BE2C (cell line): Measurements from ENCODE around the gene MARCHF3.

ENCODE experiments used
- DNase-seq: peaks from one replicate; pipeline ENCODE4 v3.0.0-alpha.2; 2020
- H3K27me3 ChIP-seq: fragments of 250-450 bp; sonication (Bioruptor Pico); 2 replicates; pipeline ENCODE4 v1.5.1; 2020; ENCODE audit warnings: mild to moderate bottlenecking
- H3K36me3 ChIP-seq: fragments of 250-450 bp; sonication (Bioruptor Pico); 2 replicates; pipeline ENCODE4 v1.5.1; 2020; ENCODE audit warnings: mild to moderate bottlenecking
- H3K4me1 ChIP-seq: fragments of 250-450 bp; sonication (Bioruptor Pico); 2 replicates; pipeline ENCODE4 v1.5.1; 2020
- H3K4me3 ChIP-seq: 2 replicates; pipeline ENCODE4 v1.5.1; 2011; ENCODE audit warnings: low read depth, low read length
- H3K9me3 ChIP-seq: fragments of 250-450 bp; sonication (Bioruptor Pico); 2 replicates; pipeline ENCODE4 v1.5.1; 2020
- CTCF ChIP-seq: IDR thresholded peaks from 2 replicates; pipeline ENCODE4 v1.5.1; 2012; ENCODE audit warnings: mild to moderate bottlenecking, low read depth, low read length

The MARCHF3 gene

GRCh38 chr5:126852841-126853271 lies 177.5 kb downstream of the MARCHF3 start:
- TF ChIP-seq CTCF: no peak
- no peaks in the 10 kb centered on the region for H3K4me1 ChIP-seq
- no peaks in the 10 kb centered on the region; the same call in 1 of the 2 replicates for H3K36me3 ChIP-seq
- no peaks in the 10 kb centered on the region for H3K27me3 ChIP-seq
- no peak overlapping the region for H3K4me3 ChIP-seq
- no peak for DNase-seq
- H3K9me3 ChIP-seq: no peaks in the 10 kb centered on the region

- Histone ChIP-seq H3K27me3 (no peaks in the 10 kb centered on the region), H3K4me3 (no peak overlapping the region), H3K4me1 (no peaks in the 10 kb centered on the region), H3K36me3 (no peaks in the 10 kb centered on the region; the same call in 1 of the 2 replicates), H3K9me3 (no peaks in the 10 kb centered on the region)
- no peak for TF ChIP-seq CTCF
- no peak for DNase-seq
These were observed 178.2 kb downstream of the MARCHF3 start for GRCh38 chr5:126852091-126852571.

- Histone ChIP-seq H3K36me3 (peaks cover 3% of the 10 kb centered on the region; the same call in 1 of the 2 replicates), H3K4me1 (peaks cover 5% of the 10 kb centered on the region; the same call in 1 of the 2 replicates), H3K27me3 (no peaks in the 10 kb centered on the region), H3K9me3 (no peaks in the 10 kb centered on the region), H3K4me3 (no peak overlapping the region)
- DNase-seq: no peak
- TF ChIP-seq CTCF: no peak
These were observed 178.8 kb downstream of the MARCHF3 start for GRCh38 chr5:126851501-126852011.

- DNase-seq: no peak
- Histone ChIP-seq H3K4me1 (peaks cover 7% of the 10 kb centered on the region; the same call in 1 of the 2 replicates), H3K36me3 (peaks cover 3% of the 10 kb centered on the region; the same call in 1 of the 2 replicates), H3K4me3 (no peak overlapping the region), H3K9me3 (no peaks in the 10 kb centered on the region), H3K27me3 (no peaks in the 10 kb centered on the region)
- no peak for TF ChIP-seq CTCF
These were observed 181.2 kb downstream of the MARCHF3 start for GRCh38 chr5:126849101-126849678.

- TF ChIP-seq CTCF: no peak
- H3K4me1 ChIP-seq: peaks cover 7% of the 10 kb centered on the region; the same call in 1 of the 2 replicates
- no peak overlapping the region for H3K4me3 ChIP-seq
- H3K9me3 ChIP-seq: no peaks in the 10 kb centered on the region
- H3K36me3 ChIP-seq: peaks cover 3% of the 10 kb centered on the region; the same call in 1 of the 2 replicates
- DNase-seq: no peak
- H3K27me3 ChIP-seq: no peaks in the 10 kb centered on the region
These were observed 182.1 kb downstream of the MARCHF3 start for GRCh38 chr5:126848253-126848652.

GRCh38 chr5:126847826-126848251 lies 182.5 kb downstream of the MARCHF3 start:
- no peak overlapping the region for H3K4me3 ChIP-seq
- no peaks in the 10 kb centered on the region for H3K9me3 ChIP-seq
- TF ChIP-seq CTCF: no peak
- H3K4me1 ChIP-seq: peaks cover 7% of the 10 kb centered on the region; the same call in 1 of the 2 replicates
- H3K27me3 ChIP-seq: no peaks in the 10 kb centered on the region
- DNase-seq: no peak
- H3K36me3 ChIP-seq: peaks cover 3% of the 10 kb centered on the region; the same call in 1 of the 2 replicates
